HEK293 (cell line): ENCODE measurements around the gene GABRD.

Source experiments
- CTCF ChIA-PET: fragments of 350-600 bp; formaldehyde crosslinking; extraction: SDS; loops from one replicate; lab custom pipeline; 2021; ENCODE audit warnings: antibody characterized with exemption; lab: Yijun Ruan, JAX
- POLR2A ChIA-PET: fragments of 300-600 bp; formaldehyde crosslinking; extraction: SDS; loops from one replicate; lab custom pipeline; 2020; ENCODE audit warnings: antibody characterized with exemption, inconsistent platforms; lab: Yijun Ruan, JAX
- H3K27ac ChIP-seq: fragments of 200-500 bp; sonication (Bioruptor generic); 2 replicates; pipeline ENCODE4 v1.5.1; 2014; ENCODE audit warnings: low read depth, low read length, control low read depth, inconsistent platforms; ENCODE audit errors: extremely low read depth
- H3K36me3 ChIP-seq, 2 experiments: fragments of 200-500 bp in 1 of 2; sonication (Bioruptor generic) in 1 of 2; 1 replicate in 1 of 2; 2 replicates in 1 of 2; pipeline ENCODE4 v1.5.1; 2014 to 2017; ENCODE audit warnings: inconsistent platforms in 2 of 2, low read length in 2 of 2; ENCODE audit not compliant: control insufficient read depth in 2 of 2, insufficient read depth in 1 of 2
- H3K4me1 ChIP-seq: fragments of 200-500 bp; sonication (Bioruptor generic); 2 replicates; pipeline ENCODE4 v1.5.1; 2014; ENCODE audit warnings: mild to moderate bottlenecking, low read length, inconsistent platforms; ENCODE audit not compliant: control insufficient read depth, insufficient read depth
- H3K4me3 ChIP-seq: 2 replicates; pipeline ENCODE4 v1.5.1; 2011; ENCODE audit warnings: low read depth, mild to moderate bottlenecking, control low read depth, low read length, moderate library complexity
- H3K9me3 ChIP-seq: fragments of 200-500 bp; sonication (Bioruptor generic); 2 replicates; pipeline ENCODE4 v1.5.1; 2014; ENCODE audit warnings: low read depth, low read length, inconsistent platforms; ENCODE audit not compliant: control insufficient read depth, insufficient read depth
- BCL11A ChIP-seq: fragments of 450-650 bp; formaldehyde crosslinking; IDR thresholded peaks from 2 replicates; pipeline ENCODE4 v1.5.1; 2016; ENCODE audit warnings: low read depth, missing biosample characterization, missing genetic modification characterization
- EGR2 ChIP-seq: fragments of 450-650 bp; formaldehyde crosslinking; IDR thresholded peaks from 2 replicates; pipeline ENCODE4 v1.5.1; 2016; ENCODE audit warnings: low read depth, missing biosample characterization, missing genetic modification characterization
- FEZF1 ChIP-seq: fragments of 450-650 bp; formaldehyde crosslinking; IDR thresholded peaks from 2 replicates; pipeline ENCODE4 v1.5.1; 2016; ENCODE audit warnings: missing biosample characterization, missing genetic modification characterization
- GLIS2 ChIP-seq: fragments of 450-650 bp; formaldehyde crosslinking; IDR thresholded peaks from 2 replicates; pipeline ENCODE4 v1.5.1; 2016; ENCODE audit warnings: missing biosample characterization, missing genetic modification characterization
- KLF7 ChIP-seq: fragments of 450-650 bp; formaldehyde crosslinking; IDR thresholded peaks from 2 replicates; pipeline ENCODE4 v1.5.1; 2016; ENCODE audit warnings: missing biosample characterization, missing genetic modification characterization, borderline replicate concordance
- REPIN1 ChIP-seq: fragments of 450-650 bp; formaldehyde crosslinking; IDR thresholded peaks from 2 replicates; pipeline ENCODE4 v1.5.1; 2017; ENCODE audit warnings: missing biosample characterization, missing genetic modification characterization, low read depth
- ZBTB11 ChIP-seq: fragments of 450-650 bp; formaldehyde crosslinking; conservative IDR thresholded peaks from 2 replicates; pipeline ENCODE4 v1.5.1; 2016; ENCODE audit warnings: low read depth, missing biosample characterization, missing genetic modification characterization
- ZFHX2 ChIP-seq: fragments of 450-650 bp; formaldehyde crosslinking; conservative IDR thresholded peaks from 2 replicates; pipeline ENCODE4 v1.5.1; 2016; ENCODE audit warnings: missing biosample characterization, missing genetic modification characterization
- ZNF146 ChIP-seq: fragments of 450-650 bp; formaldehyde crosslinking; IDR thresholded peaks from 2 replicates; pipeline ENCODE4 v1.5.1; 2016; ENCODE audit warnings: missing biosample characterization, missing genetic modification characterization
- ZNF211 ChIP-seq: fragments of 450-650 bp; formaldehyde crosslinking; IDR thresholded peaks from 2 replicates; pipeline ENCODE4 v1.5.1; 2016; ENCODE audit warnings: low read depth, missing biosample characterization, missing genetic modification characterization
- ZNF391 ChIP-seq: fragments of 450-650 bp; formaldehyde crosslinking; IDR thresholded peaks from 2 replicates; pipeline ENCODE4 v1.5.1; 2016; ENCODE audit warnings: low read depth, missing biosample characterization, missing genetic modification characterization, borderline replicate concordance
- ZNF398 ChIP-seq: fragments of 450-650 bp; formaldehyde crosslinking; IDR thresholded peaks from 2 replicates; pipeline ENCODE4 v1.5.1; 2017; ENCODE audit warnings: missing biosample characterization, missing genetic modification characterization
- ZNF48 ChIP-seq: fragments of 450-650 bp; formaldehyde crosslinking; IDR thresholded peaks from 2 replicates; pipeline ENCODE4 v1.5.1; 2016; ENCODE audit warnings: missing biosample characterization, missing genetic modification characterization
- ZNF488 ChIP-seq: fragments of 450-650 bp; formaldehyde crosslinking; IDR thresholded peaks from 2 replicates; pipeline ENCODE4 v1.5.1; 2016; ENCODE audit warnings: missing biosample characterization, missing genetic modification characterization
- ZNF501 ChIP-seq: fragments of 450-650 bp; formaldehyde crosslinking; IDR thresholded peaks from 2 replicates; pipeline ENCODE4 v1.5.1; 2016; ENCODE audit warnings: missing biosample characterization, missing genetic modification characterization
- ZNF514 ChIP-seq: fragments of 450-650 bp; formaldehyde crosslinking; IDR thresholded peaks from 2 replicates; pipeline ENCODE4 v1.5.1; 2016; ENCODE audit warnings: missing biosample characterization, missing genetic modification characterization
- ZNF626 ChIP-seq: fragments of 450-650 bp; sonication (Bioruptor Pico); formaldehyde crosslinking; IDR thresholded peaks from 2 replicates; pipeline ENCODE4 v1.5.1; 2018; ENCODE audit warnings: missing biosample characterization, missing genetic modification characterization, inconsistent platforms
- ZSCAN30 ChIP-seq: fragments of 450-650 bp; IDR thresholded peaks from 2 replicates; pipeline ENCODE4 v1.5.1; 2018; ENCODE audit warnings: missing biosample characterization, mild to moderate bottlenecking, missing genetic modification characterization, moderate library complexity
- ZSCAN4 ChIP-seq: fragments of 450-650 bp; formaldehyde crosslinking; IDR thresholded peaks from 2 replicates; pipeline ENCODE4 v1.5.1; 2017; ENCODE audit warnings: missing biosample characterization, missing genetic modification characterization

Gene GABRD

GRCh38 chr1:2072109-2072806 lies 53.1 kb downstream of the GABRD start:
- no peaks in the 10 kb centered on the region for H3K9me3 ChIP-seq
- H3K4me1 ChIP-seq: no peaks in the 10 kb centered on the region
- ChIA-PET POLR2A (no interaction called here), CTCF (interaction anchor here (0.8 to 0.9 kb wide), 2 partner anchors 27 to 68 kb away, joined by 4 read pairs; no protein-coding TSS in a partner anchor)
- TF ChIP-seq ZFHX2: peak; percentile 64
- TF ChIP-seq ZNF488: no peak
- TF ChIP-seq EGR2 (tag by site-specific recombination): peak; percentile 69
- H3K27ac ChIP-seq: no peak overlapping the region
- no peak overlapping the region for H3K4me3 ChIP-seq
- H3K36me3 ChIP-seq: peaks cover 0 to 56% of the 10 kb centered on the region in 2 experiments; a peak in 1 of 3 replicates

GRCh38 chr1:2072891-2073290 lies 53.7 kb downstream of the GABRD start:
- H3K9me3 ChIP-seq: no peaks in the 10 kb centered on the region
- peaks cover 0 to 54% of the 10 kb centered on the region in 2 experiments; a peak in 1 of 3 replicates for H3K36me3 ChIP-seq
- ChIA-PET POLR2A (no interaction called here), CTCF (interaction anchor here (0.8 kb wide), 1 partner anchor 67 kb away, joined by 4 read pairs; no protein-coding TSS in a partner anchor)
- no peaks in the 10 kb centered on the region for H3K4me1 ChIP-seq
- no peak overlapping the region for H3K27ac ChIP-seq
- TF ChIP-seq REPIN1: no peak
- no peak for TF ChIP-seq ZNF626
- no peak for TF ChIP-seq ZSCAN30 (tag by site-specific recombination)
- TF ChIP-seq KLF7 (tag by site-specific recombination): no peak
- no peak overlapping the region for H3K4me3 ChIP-seq

GRCh38 chr1:2073382-2074230 lies 54.5 kb downstream of the GABRD start:
- Histone ChIP-seq H3K27ac (no peak overlapping the region), H3K4me3 (no peak overlapping the region), H3K4me1 (no peaks in the 10 kb centered on the region), H3K9me3 (no peaks in the 10 kb centered on the region), H3K36me3 (peaks cover 0 to 46% of the 10 kb centered on the region in 2 experiments; a peak in 1 of 3 replicates)
- TF ChIP-seq ZNF146 (tag by site-specific recombination) (no peak), BCL11A (tag by site-specific recombination) (peak; percentile 74), ZNF398 (no peak)
- CTCF ChIA-PET: no interaction called here
- POLR2A ChIA-PET: no interaction called here

GRCh38 chr1:2074396-2074795 lies 55.3 kb downstream of the GABRD start:
- Histone ChIP-seq H3K36me3 (peaks cover 0 to 41% of the 10 kb centered on the region in 2 experiments; a peak in 1 of 3 replicates), H3K4me3 (no peak overlapping the region), H3K27ac (no peak overlapping the region), H3K4me1 (no peaks in the 10 kb centered on the region), H3K9me3 (no peaks in the 10 kb centered on the region)
- ChIA-PET CTCF (no interaction called here), POLR2A (no interaction called here)
- TF ChIP-seq ZSCAN4 (tag by site-specific recombination) (no peak), ZNF391 (no peak), ZNF211 (tag by site-specific recombination) (no peak), ZNF514 (tag by site-specific recombination) (no peak), ZNF501 (tag by site-specific recombination) (no peak), ZNF48 (tag by site-specific recombination) (no peak), GLIS2 (no peak), ZBTB11 (tag by site-specific recombination) (no peak), FEZF1 (tag by site-specific recombination) (no peak)
